Astrocyte (in vitro differentiated cells and primary cell): ENCODE data around the gene TEX101.

Source experiments
- EZH2 ChIP-seq: IDR thresholded peaks from 2 replicates; pipeline ENCODE4 v1.6.1; 2012; ENCODE audit warnings: mild to moderate bottlenecking, low read length, inconsistent platforms; ENCODE audit not compliant: insufficient read depth
- TF ChIP-seq, protein P1 (sequence below): IDR thresholded peaks from 2 replicates; pipeline ENCODE4 v1.5.1; 2011; ENCODE audit warnings: low read depth, mild to moderate bottlenecking, inconsistent platforms, low read length, moderate library complexity; ENCODE audit not compliant: insufficient read depth

- TF ChIP-seq, protein P1, sequence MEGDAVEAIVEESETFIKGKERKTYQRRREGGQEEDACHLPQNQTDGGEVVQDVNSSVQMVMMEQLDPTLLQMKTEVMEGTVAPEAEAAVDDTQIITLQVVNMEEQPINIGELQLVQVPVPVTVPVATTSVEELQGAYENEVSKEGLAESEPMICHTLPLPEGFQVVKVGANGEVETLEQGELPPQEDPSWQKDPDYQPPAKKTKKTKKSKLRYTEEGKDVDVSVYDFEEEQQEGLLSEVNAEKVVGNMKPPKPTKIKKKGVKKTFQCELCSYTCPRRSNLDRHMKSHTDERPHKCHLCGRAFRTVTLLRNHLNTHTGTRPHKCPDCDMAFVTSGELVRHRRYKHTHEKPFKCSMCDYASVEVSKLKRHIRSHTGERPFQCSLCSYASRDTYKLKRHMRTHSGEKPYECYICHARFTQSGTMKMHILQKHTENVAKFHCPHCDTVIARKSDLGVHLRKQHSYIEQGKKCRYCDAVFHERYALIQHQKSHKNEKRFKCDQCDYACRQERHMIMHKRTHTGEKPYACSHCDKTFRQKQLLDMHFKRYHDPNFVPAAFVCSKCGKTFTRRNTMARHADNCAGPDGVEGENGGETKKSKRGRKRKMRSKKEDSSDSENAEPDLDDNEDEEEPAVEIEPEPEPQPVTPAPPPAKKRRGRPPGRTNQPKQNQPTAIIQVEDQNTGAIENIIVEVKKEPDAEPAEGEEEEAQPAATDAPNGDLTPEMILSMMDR, result no peak
- TF ChIP-seq EZH2, result no peak
Measured at GRCh38 chr19:43463381-43464133, 48.9 kb downstream of the TEX101 start.
